Immature natural killer cell (primary cell): ENCODE measurements around the gene NAA40. TPM values are rescaled to one million over a fixed set of nuclear protein-coding genes. Genes with fewer than 3 reads are reported as not detected.

Experiments used
- DNase-seq, 3 donors: peaks; one replicate each; pipeline ENCODE4 v3.0.0; 2022; ENCODE audit warnings: mixed read lengths in 1 of 3
- H3K27ac Mint-ChIP-seq, 6 donors: one replicate each; pipeline ENCODE4 v1.8.0; 2020; ENCODE audit warnings: mixed read lengths in 6 of 6, mild to moderate bottlenecking in 5 of 6, inconsistent platforms in 4 of 6, moderate library complexity in 3 of 6
- H3K27me3 Mint-ChIP-seq, 3 donors: one replicate each; pipeline ENCODE4 v1.8.0; 2020 to 2021; ENCODE audit warnings: low read depth in 3 of 3, mild to moderate bottlenecking in 3 of 3, mixed read lengths in 3 of 3, moderate library complexity in 3 of 3, inconsistent platforms in 1 of 3
- H3K36me3 Mint-ChIP-seq, 3 donors: one replicate each; pipeline ENCODE4 v1.8.0; 2020; ENCODE audit warnings: mixed read lengths in 3 of 3, inconsistent platforms in 2 of 3, mild to moderate bottlenecking in 2 of 3
- H3K4me1 Mint-ChIP-seq, 2 donors: one replicate each; pipeline ENCODE4 v1.8.0; 2020; ENCODE audit warnings: inconsistent platforms in 2 of 2, mild to moderate bottlenecking in 2 of 2, mixed read lengths in 2 of 2, moderate library complexity in 1 of 2
- H3K4me3 Mint-ChIP-seq, 5 donors: one replicate each; pipeline ENCODE4 v1.8.0; 2020; ENCODE audit warnings: mild to moderate bottlenecking in 5 of 5, mixed read lengths in 5 of 5, inconsistent platforms in 3 of 5, moderate library complexity in 3 of 5
- H3K9me3 Mint-ChIP-seq, 6 donors: one replicate each; pipeline ENCODE4 v1.8.0; 2020; ENCODE audit warnings: mild to moderate bottlenecking in 6 of 6, mixed read lengths in 6 of 6, inconsistent platforms in 4 of 6, moderate library complexity in 3 of 6
- polyA plus RNA-seq, 3 donors: library from polyadenylated mRNA; unstranded; fragments of 300-500 nt; fragmentation: Illumina TruSeq; gene quantifications; one replicate each; pipeline ENCODE4 v1.2.3, GENCODE V29; 2021

The NAA40 gene
- polyA plus RNA-seq, 3 donors from 2014 or later, result 17.9 to 32.3 (median 18.0) TPM

DNA sequence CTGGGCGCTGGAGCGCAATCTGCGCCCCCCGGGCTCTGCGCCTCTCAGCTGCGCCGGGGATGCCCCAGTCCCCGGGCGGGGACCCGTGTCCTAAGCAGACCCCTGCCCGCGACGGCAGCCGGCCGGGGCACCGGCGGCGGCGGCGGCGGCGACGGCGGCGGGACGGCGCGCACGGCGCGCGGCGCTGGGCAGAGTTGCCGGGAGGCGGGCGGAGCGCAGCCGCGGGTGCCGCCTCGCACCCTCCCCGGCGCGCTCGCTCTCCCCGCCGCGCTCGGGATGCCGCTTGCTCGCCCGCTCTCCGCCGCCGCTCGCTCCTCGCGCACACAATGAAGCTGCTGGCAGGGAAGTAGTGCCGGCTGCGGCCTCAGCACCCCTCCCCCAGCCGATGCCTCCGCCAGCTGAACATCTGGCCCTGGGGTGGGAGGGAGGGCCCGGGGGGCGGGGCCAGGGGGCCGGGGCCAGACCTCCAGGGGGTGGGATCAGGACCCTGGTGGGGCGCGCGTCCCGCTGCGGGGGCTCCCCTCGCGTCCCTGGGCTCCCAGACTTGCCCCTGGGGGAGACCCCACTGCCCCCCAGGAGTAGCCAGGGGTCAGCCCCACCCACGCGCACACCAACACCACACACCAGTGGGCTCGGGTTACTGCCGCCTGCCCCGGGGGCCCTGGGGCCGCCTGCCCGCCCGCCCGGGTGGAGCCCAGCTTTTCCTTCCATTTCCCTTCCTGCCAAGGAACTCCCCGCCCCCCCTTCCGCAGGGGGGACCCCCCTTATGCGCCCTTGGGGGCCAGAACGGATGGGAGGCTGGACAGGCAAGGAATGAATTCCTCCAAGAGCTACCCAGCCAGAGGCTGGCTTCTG is 21.7 kb upstream of the NAA40 start, which contains the start of gene RCOR2:
Gene RCOR2 (minus strand): TSS at position 328 of the 855 bp plus-strand sequence. CDS start 708 bp downstream, outside the sequence.
- H3K4me1 Mint-ChIP-seq, result peaks cover 11 to 17% of the 10 kb centered on the region in 2 donors
- no peaks in the 10 kb centered on the region for H3K9me3 Mint-ChIP-seq
- H3K27ac Mint-ChIP-seq, result peak within 1 kb of the TSS in 1 of 6 donors; percentile 65
- DNase-seq, result peak; percentile 35 to 57 (median 56)
- H3K4me3 Mint-ChIP-seq, result peak within 1 kb of the TSS; percentile 78 to 87 (median 84)
- H3K27me3 Mint-ChIP-seq, result peaks cover 2 to 5% (median 3%) of the 10 kb centered on the region in 3 donors
- H3K36me3 Mint-ChIP-seq, result no peaks in the 10 kb centered on the region

DNA sequence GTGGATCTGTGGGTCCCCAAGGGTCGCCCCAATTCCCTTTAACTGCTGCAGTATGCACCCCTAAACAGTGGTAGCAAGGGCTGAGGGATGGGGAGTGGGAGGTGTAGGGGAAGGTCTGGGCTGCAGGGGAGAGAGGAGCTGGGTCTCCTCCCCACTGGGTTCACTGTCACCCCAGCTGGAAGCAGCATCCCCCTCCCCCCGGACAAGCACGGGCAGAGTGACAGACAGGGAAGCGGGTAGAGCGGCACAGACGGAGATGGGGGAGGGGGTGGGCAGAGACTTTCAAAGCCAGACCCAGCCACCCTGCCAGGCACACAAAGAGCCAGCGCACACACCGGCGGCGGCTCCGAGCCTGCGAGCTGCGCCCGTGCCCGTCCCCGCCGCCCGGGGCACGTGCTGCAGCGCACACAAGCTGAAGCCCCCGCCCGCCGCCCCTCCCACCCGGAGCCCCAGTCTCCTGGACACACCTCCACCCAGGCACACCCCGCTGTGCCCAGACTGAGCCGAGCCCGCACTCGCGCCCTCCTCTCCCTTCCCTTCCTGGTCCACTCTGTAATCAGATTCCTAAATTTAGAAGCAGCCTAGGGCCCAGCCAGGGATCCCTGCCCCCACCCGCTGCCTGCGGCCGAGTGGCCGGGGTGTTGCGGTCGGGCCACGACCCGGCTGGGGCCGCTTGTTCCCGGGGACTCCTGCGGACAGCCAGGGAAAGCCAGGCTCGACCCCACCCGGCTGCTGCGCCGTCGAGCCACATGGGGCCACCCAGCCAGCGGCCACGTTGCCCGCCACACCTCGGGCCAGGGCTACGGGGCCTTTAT is 20.9 kb upstream of the NAA40 start:
- Mint-ChIP-seq H3K27me3 (peaks cover 2 to 9% (median 6%) of the 10 kb centered on the region in 3 donors), H3K4me3 (peak overlapping the region; percentile 42 to 67 (median 57)), H3K4me1 (peaks cover 11 to 17% of the 10 kb centered on the region in 2 donors), H3K27ac (no peak overlapping the region), H3K36me3 (no peaks in the 10 kb centered on the region), H3K9me3 (no peaks in the 10 kb centered on the region)
- peak; percentile 30 to 39 (median 33) for DNase-seq

- no peak for DNase-seq
- Mint-ChIP-seq H3K4me1 (peaks cover 11 to 17% of the 10 kb centered on the region in 2 donors), H3K36me3 (no peaks in the 10 kb centered on the region), H3K9me3 (no peaks in the 10 kb centered on the region), H3K27me3 (peaks cover under 1 to 9% (median 6%) of the 10 kb centered on the region in 3 donors), H3K4me3 (peak overlapping the region; percentile 32 to 72 (median 60)), H3K27ac (peak overlapping the region in 1 of 6 donors; percentile 50)
Observed at GRCh38 chr11:63918507-63919191, 20.2 kb upstream of the NAA40 start.

DNA sequence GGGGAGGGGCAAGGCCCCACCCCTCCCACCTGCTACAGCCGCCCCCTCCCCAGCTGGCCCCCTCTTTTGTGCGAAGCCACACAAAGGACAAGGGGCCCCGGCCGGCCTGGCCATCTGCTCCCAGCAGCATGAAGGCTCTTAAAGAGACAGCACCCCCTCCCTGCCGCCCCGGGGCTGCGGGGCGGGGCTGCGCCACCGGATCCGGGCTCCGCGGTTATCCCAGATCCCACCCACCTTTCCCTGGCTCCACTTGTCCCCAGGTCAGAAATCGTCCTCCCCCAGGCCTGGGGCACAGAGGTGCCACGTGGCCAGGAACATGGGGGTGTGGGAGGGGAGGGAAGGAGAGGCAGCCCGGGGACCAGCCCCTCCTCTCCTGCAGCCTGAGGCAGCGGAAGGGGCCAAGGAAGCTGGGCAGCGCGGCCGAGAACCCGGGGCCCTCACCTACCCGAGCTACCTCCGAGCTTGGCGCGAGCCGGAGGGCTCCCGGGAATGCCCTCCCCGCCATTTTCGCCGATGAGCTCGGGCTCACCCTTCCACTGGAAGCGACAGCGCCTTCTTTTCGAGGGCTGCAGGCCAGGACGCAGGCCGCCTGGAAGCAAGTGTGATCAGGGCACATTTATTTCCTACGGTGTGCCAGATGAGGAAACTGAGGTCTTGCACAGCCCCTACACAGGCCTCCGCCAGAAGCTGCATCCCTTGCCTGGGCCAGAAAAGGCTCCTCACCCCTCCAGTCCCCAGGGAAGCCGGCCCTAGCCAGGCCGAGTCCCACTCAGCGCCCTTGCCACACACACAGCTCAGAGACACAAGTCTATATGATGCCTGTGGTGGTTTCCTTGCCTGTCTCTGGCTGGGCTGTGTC is 19.3 kb upstream of the NAA40 start:
- DNase-seq, result no peak
- Mint-ChIP-seq H3K27ac (no peak overlapping the region), H3K27me3 (peaks cover 0 to 9% (median 6%) of the 10 kb centered on the region in 3 donors), H3K36me3 (no peaks in the 10 kb centered on the region), H3K4me3 (no peak overlapping the region), H3K4me1 (peaks cover 11 to 17% of the 10 kb centered on the region in 2 donors), H3K9me3 (no peaks in the 10 kb centered on the region)

- no peak for DNase-seq
- Mint-ChIP-seq H3K27me3 (peaks cover 0 to 9% (median 3%) of the 10 kb centered on the region in 3 donors), H3K4me3 (no peak overlapping the region), H3K36me3 (no peaks in the 10 kb centered on the region), H3K27ac (no peak overlapping the region), H3K4me1 (peaks cover 11 to 14% of the 10 kb centered on the region in 2 donors), H3K9me3 (no peaks in the 10 kb centered on the region)
Observed at GRCh38 chr11:63920126-63920938, 18.5 kb upstream of the NAA40 start.

DNA sequence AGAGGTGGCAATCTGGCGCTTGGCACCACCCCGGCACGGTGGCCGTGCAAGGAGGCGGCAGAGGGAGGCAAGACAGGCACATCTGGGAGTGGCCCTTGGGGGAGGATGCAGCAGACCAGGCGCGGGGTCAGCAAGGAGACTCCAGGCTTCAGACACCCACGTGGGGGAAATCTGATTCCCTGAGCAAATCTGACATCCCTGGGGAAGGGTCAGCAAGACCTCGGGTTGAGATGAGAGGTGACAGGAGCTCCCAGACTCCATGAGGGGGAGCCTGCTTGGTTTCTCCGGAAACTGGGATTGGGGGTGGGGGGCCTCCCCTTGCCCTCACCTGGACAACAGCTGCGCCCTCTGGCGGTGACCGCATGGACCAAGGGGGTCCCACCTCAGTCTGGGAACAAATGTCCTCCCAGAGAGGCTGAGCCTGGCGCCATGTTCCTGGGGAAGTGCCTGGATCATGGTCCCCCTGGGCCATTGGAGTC is 17.8 kb upstream of the NAA40 start:
- Mint-ChIP-seq H3K27me3 (peaks cover 0 to 9% (median 3%) of the 10 kb centered on the region in 3 donors), H3K4me1 (peaks cover 11 to 14% of the 10 kb centered on the region in 2 donors), H3K27ac (no peak overlapping the region), H3K4me3 (no peak overlapping the region), H3K9me3 (no peaks in the 10 kb centered on the region), H3K36me3 (no peaks in the 10 kb centered on the region)
- DNase-seq, result peak in 1 of 3 donors; percentile 23

- H3K36me3 Mint-ChIP-seq, result no peaks in the 10 kb centered on the region
- H3K9me3 Mint-ChIP-seq, result no peaks in the 10 kb centered on the region
- H3K27me3 Mint-ChIP-seq, result peaks cover 0 to 8% (median 5%) of the 10 kb centered on the region in 3 donors
- no peak for DNase-seq
- H3K4me1 Mint-ChIP-seq, result peaks cover 7 to 9% of the 10 kb centered on the region in 2 donors
- H3K27ac Mint-ChIP-seq, result peak overlapping the region in 2 of 6 donors; percentile 18 to 45
- no peak overlapping the region for H3K4me3 Mint-ChIP-seq
Observed at GRCh38 chr11:63922673-63923192, 16.1 kb upstream of the NAA40 start.

GRCh38 chr11:63923319-63923718 is 15.5 kb upstream of the NAA40 start:
- Mint-ChIP-seq H3K9me3 (no peaks in the 10 kb centered on the region), H3K36me3 (no peaks in the 10 kb centered on the region), H3K4me1 (peaks cover 6 to 8% of the 10 kb centered on the region in 2 donors), H3K27me3 (peaks cover 0 to 7% (median 5%) of the 10 kb centered on the region in 3 donors), H3K4me3 (peak overlapping the region in 1 of 5 donors; percentile 26), H3K27ac (peak overlapping the region in 3 of 6 donors; percentile 18 to 45 (median 43))
- no peak for DNase-seq

DNA sequence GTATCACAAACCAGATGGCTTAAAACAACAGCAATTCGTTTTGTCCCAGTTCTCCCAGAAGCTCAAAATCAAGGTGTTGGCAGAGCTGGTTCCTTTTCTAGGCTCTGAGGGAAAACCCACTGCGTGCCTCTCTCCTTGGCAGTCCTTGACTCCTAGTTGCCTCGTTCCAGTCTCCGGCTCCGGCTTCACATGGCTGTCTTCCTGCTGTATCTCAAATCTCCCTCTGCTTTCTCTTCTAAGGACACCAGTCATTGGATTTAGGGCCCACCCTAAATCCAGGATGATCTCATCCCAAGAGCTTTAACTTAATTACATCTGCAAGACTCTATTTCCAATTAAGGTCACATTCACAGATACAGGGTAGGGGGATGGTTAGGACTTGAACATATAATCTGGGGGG is 9.2 kb upstream of the NAA40 start:
- H3K4me3 Mint-ChIP-seq, result no peak overlapping the region
- H3K27ac Mint-ChIP-seq, result no peak overlapping the region
- H3K4me1 Mint-ChIP-seq, result no peaks in the 10 kb centered on the region

DNA sequence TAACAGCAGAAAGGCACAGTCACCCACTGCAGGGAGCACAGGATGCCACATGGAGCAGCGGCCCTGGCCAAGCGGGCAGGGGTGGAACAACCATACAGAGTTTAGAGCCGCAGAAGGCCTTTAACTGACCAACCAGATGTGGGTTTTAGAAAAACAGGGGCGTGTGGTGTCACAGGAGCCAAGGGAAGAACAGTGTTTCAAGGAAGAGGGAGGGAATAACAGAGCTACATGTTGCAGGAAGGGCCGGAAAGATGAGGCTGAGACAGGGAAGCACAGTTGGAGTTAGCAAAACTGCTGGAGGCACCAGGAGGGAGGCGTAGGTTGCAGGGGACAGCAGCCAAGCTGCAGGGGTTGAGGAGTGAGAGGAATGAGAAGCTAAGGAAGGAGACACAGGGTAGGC is 7.8 kb upstream of the NAA40 start:
- no peak overlapping the region for H3K27ac Mint-ChIP-seq
- H3K36me3 Mint-ChIP-seq, result no peaks in the 10 kb centered on the region
- peaks cover 0 to 4% (median 0%) of the 10 kb centered on the region in 3 donors for H3K27me3 Mint-ChIP-seq
- H3K9me3 Mint-ChIP-seq, result no peaks in the 10 kb centered on the region
- no peak for DNase-seq
- H3K4me1 Mint-ChIP-seq, result no peaks in the 10 kb centered on the region
- H3K4me3 Mint-ChIP-seq, result no peak overlapping the region

More for the DNA sequence above, 9.2 kb upstream of the NAA40 start:
- no peak for DNase-seq
- H3K27me3 Mint-ChIP-seq, result peaks cover 0 to 4% (median 0%) of the 10 kb centered on the region in 3 donors
- H3K9me3 Mint-ChIP-seq, result no peaks in the 10 kb centered on the region
- no peaks in the 10 kb centered on the region for H3K36me3 Mint-ChIP-seq

DNA sequence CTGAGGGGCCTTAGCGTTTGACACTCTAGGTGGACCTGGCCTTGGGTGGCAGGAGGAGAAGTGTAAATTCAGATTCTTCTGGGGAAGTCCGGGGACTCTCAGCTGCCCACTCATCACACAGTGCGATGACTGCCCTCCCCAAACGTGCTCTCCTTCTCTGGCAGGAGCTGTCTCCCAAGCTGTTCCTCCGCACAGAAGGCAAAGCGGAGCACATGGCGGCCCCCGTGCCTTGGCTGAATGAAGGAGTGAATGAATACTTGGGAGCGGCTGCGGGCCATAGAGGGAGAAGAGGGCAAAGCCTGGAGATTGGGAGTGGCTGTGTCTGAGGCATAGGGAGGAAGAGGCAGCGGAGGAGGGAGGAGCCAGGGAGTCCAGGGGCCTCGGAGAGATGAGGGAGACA is 6.9 kb upstream of the NAA40 start:
- H3K4me1 Mint-ChIP-seq, result no peaks in the 10 kb centered on the region
- no peak overlapping the region for H3K27ac Mint-ChIP-seq
- H3K9me3 Mint-ChIP-seq, result no peaks in the 10 kb centered on the region
- peaks cover 0 to 2% (median 0%) of the 10 kb centered on the region in 3 donors for H3K27me3 Mint-ChIP-seq
- no peak overlapping the region for H3K4me3 Mint-ChIP-seq
- no peak for DNase-seq
- H3K36me3 Mint-ChIP-seq, result no peaks in the 10 kb centered on the region

GRCh38 chr11:63933459-63933858 is 5.3 kb upstream of the NAA40 start:
- Mint-ChIP-seq H3K27me3 (peaks cover 0 to 5% (median 3%) of the 10 kb centered on the region in 3 donors), H3K27ac (no peak overlapping the region), H3K4me3 (no peak overlapping the region)

More at GRCh38 chr11:63933459-63933858, 5.3 kb upstream of the NAA40 start:
- H3K9me3 Mint-ChIP-seq, result no peaks in the 10 kb centered on the region
- H3K4me1 Mint-ChIP-seq, result peaks cover 8 to 10% of the 10 kb centered on the region in 2 donors
- no peaks in the 10 kb centered on the region for H3K36me3 Mint-ChIP-seq
- DNase-seq, result no peak
